22Rv1 (cell line): ENCODE results near the gene ASB3.

Experiments
- ZFX ChIP-seq: fragments of 450-650 bp; IDR thresholded peaks from 2 replicates; pipeline ENCODE4 v1.6.1; 2017; ENCODE audit warnings: antibody characterized with exemption, borderline replicate concordance
- TF ChIP-seq, protein P1 (sequence below): fragments of 450-650 bp; IDR thresholded peaks from 2 replicates; pipeline ENCODE4 v1.5.1; 2017; ENCODE audit warnings: mild to moderate bottlenecking

DNA sequence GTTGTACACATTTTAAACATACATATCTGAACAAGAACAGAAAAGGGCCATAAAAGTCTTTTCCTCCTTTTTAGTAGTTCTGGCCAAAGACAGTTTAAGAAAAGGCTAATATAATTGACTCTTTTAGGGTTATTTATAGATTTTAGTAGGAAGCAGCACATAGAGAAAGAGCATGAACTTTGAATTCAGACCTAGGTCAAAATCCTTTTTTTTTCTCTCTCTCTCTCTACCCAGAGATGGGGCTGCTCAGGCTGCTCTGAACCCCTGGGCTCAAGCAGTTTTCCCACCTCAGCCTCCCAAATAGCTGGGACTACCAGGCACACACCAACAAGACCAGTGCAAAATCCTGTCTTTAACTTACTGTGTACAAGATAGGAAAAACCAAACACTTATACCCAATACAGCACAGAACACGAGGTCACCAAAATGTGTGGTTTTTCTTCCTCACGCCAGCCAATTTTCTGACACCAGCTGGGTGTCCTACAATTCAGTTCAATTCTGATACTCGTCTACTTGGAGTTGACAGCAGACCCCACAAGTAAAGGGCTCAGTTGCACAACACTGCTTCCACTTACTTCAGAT is 32.2 kb upstream of the ASB3 start:
- TF ChIP-seq, protein P1, sequence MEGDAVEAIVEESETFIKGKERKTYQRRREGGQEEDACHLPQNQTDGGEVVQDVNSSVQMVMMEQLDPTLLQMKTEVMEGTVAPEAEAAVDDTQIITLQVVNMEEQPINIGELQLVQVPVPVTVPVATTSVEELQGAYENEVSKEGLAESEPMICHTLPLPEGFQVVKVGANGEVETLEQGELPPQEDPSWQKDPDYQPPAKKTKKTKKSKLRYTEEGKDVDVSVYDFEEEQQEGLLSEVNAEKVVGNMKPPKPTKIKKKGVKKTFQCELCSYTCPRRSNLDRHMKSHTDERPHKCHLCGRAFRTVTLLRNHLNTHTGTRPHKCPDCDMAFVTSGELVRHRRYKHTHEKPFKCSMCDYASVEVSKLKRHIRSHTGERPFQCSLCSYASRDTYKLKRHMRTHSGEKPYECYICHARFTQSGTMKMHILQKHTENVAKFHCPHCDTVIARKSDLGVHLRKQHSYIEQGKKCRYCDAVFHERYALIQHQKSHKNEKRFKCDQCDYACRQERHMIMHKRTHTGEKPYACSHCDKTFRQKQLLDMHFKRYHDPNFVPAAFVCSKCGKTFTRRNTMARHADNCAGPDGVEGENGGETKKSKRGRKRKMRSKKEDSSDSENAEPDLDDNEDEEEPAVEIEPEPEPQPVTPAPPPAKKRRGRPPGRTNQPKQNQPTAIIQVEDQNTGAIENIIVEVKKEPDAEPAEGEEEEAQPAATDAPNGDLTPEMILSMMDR = no peak
- TF ChIP-seq ZFX = no peak
